ENCODE data around the gene TBRG1.

DNA sequence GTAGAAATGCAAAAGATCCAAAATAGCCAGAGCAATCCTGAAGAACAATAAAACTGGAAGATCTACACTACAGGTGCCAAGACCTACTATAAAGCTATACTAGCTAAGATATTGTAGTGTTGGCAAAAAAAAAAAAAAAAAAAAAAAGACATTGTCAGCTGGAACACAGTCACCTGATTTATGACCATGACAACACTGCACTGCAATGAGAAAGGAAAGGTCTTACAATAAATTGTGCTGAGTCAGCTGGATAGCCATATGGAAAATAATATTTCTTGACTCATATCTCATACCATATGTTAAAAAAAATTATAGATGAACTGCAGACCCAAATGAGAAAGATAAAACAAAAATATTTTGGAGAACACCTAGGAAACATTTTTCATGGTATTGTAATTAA is 14.5 kb upstream of the TBRG1 start:
- TF ChIP-seq, protein P1, sequence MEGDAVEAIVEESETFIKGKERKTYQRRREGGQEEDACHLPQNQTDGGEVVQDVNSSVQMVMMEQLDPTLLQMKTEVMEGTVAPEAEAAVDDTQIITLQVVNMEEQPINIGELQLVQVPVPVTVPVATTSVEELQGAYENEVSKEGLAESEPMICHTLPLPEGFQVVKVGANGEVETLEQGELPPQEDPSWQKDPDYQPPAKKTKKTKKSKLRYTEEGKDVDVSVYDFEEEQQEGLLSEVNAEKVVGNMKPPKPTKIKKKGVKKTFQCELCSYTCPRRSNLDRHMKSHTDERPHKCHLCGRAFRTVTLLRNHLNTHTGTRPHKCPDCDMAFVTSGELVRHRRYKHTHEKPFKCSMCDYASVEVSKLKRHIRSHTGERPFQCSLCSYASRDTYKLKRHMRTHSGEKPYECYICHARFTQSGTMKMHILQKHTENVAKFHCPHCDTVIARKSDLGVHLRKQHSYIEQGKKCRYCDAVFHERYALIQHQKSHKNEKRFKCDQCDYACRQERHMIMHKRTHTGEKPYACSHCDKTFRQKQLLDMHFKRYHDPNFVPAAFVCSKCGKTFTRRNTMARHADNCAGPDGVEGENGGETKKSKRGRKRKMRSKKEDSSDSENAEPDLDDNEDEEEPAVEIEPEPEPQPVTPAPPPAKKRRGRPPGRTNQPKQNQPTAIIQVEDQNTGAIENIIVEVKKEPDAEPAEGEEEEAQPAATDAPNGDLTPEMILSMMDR (IDR thresholded peaks at IDR 0.05), result no peak
- TF ChIP-seq POLR2A (IDR thresholded peaks at IDR 0.05), result no peak
